ENCODE results near the gene KCNIP4. TPM values are rescaled to one million over a fixed set of nuclear protein-coding genes. Genes with fewer than 3 reads are reported as not detected.

The KCNIP4 gene
- total RNA-seq, 1 experiment from 2014 or later = not detected

GRCh38 chr4:21915761-21916160 lies 32.8 kb downstream of the KCNIP4 start:
- no peak for DNase-seq
- no peaks in the 10 kb centered on the region for H3K27me3 ChIP-seq (ENCODE audit: insufficient read depth, low read depth)
- no peak overlapping the region for H3K27ac ChIP-seq
- intact Hi-C loops (cut with micrococcal nuclease; ENCODE audit: unreplicated experiment) = no loop called here
- TF ChIP-seq EZH2 (IDR thresholded peaks at IDR 0.05; ENCODE audit: low read depth) = no peak
- TF ChIP-seq CTCF (conservative IDR thresholded peaks at IDR 0.05) = no peak
- H3K9me2 ChIP-seq (ENCODE audit: insufficient read depth) = no peaks in the 10 kb centered on the region
- no peaks in the 10 kb centered on the region for H3K36me3 ChIP-seq (ENCODE audit: low read depth)
- H3K79me2 ChIP-seq (ENCODE audit: low read depth) = no peaks in the 10 kb centered on the region
- H2AFZ ChIP-seq = no peak overlapping the region
- H3F3A ChIP-seq (ENCODE audit: insufficient read depth, low read depth) = no peaks in the 10 kb centered on the region
- no peak overlapping the region for H3K4me3 ChIP-seq
- no peak overlapping the region for H3K4me2 ChIP-seq
- H4K20me1 ChIP-seq (ENCODE audit: insufficient read depth) = no peaks in the 10 kb centered on the region
- no peaks in the 10 kb centered on the region for H3K9me3 ChIP-seq (ENCODE audit: insufficient read depth, low read depth)
- ChIA-PET CTCF (no interaction called here), POLR2A (ENCODE audit: unreplicated experiment) (no interaction called here)
- H3K4me1 ChIP-seq (replicated peaks; ENCODE audit: insufficient read depth) = no peaks in the 10 kb centered on the region
- BruUV-seq (replicated peaks) = no TSS peak

- Histone ChIP-seq H3K4me2 (no peak overlapping the region), H4K20me1 (ENCODE audit: insufficient read depth) (no peaks in the 10 kb centered on the region), H2AFZ (no peak overlapping the region), H3K36me3 (ENCODE audit: low read depth) (no peaks in the 10 kb centered on the region), H3K27me3 (ENCODE audit: insufficient read depth, low read depth) (no peaks in the 10 kb centered on the region), H3K27ac (no peak overlapping the region), H3K9me3 (ENCODE audit: insufficient read depth, low read depth) (no peaks in the 10 kb centered on the region), H3K4me1 (replicated peaks; ENCODE audit: insufficient read depth) (no peaks in the 10 kb centered on the region), H3K79me2 (ENCODE audit: low read depth) (no peaks in the 10 kb centered on the region), H3K9me2 (ENCODE audit: insufficient read depth) (no peaks in the 10 kb centered on the region), H3F3A (ENCODE audit: insufficient read depth, low read depth) (no peaks in the 10 kb centered on the region), H3K4me3 (no peak overlapping the region)
- CTCF ChIA-PET = no interaction called here
- POLR2A ChIA-PET (ENCODE audit: unreplicated experiment) = no interaction called here
- DNase-seq = no peak
- BruUV-seq (replicated peaks) = no TSS peak
- TF ChIP-seq EZH2 (IDR thresholded peaks at IDR 0.05; ENCODE audit: low read depth) (no peak), CTCF (conservative IDR thresholded peaks at IDR 0.05) (no peak)
- intact Hi-C loops (cut with micrococcal nuclease; ENCODE audit: unreplicated experiment) = no loop called here
These were observed 46.7 kb downstream of the KCNIP4 start for GRCh38 chr4:21901831-21902230.

GRCh38 chr4:21901281-21901680 lies 47.3 kb downstream of the KCNIP4 start:
- TF ChIP-seq CTCF (conservative IDR thresholded peaks at IDR 0.05) (no peak), EZH2 (IDR thresholded peaks at IDR 0.05; ENCODE audit: low read depth) (no peak)
- ChIA-PET POLR2A (ENCODE audit: unreplicated experiment) (no interaction called here), CTCF (no interaction called here)
- no peak overlapping the region for H2AFZ ChIP-seq
- intact Hi-C loops (cut with micrococcal nuclease; ENCODE audit: unreplicated experiment) = no loop called here
- no peaks in the 10 kb centered on the region for H3K9me3 ChIP-seq (ENCODE audit: insufficient read depth, low read depth)
- no peaks in the 10 kb centered on the region for H3F3A ChIP-seq (ENCODE audit: insufficient read depth, low read depth)
- H3K79me2 ChIP-seq (ENCODE audit: low read depth) = no peaks in the 10 kb centered on the region
- no peaks in the 10 kb centered on the region for H3K36me3 ChIP-seq (ENCODE audit: low read depth)
- H3K27ac ChIP-seq = no peak overlapping the region
- no TSS peak for BruUV-seq (replicated peaks)
- no peak overlapping the region for H3K4me3 ChIP-seq
- DNase-seq = no peak
- H4K20me1 ChIP-seq (ENCODE audit: insufficient read depth) = no peaks in the 10 kb centered on the region
- no peaks in the 10 kb centered on the region for H3K27me3 ChIP-seq (ENCODE audit: insufficient read depth, low read depth)
- no peak overlapping the region for H3K4me2 ChIP-seq
- H3K9me2 ChIP-seq (ENCODE audit: insufficient read depth) = no peaks in the 10 kb centered on the region
- no peaks in the 10 kb centered on the region for H3K4me1 ChIP-seq (replicated peaks; ENCODE audit: insufficient read depth)
